HT1080 (cell line): ENCODE results near the gene CAT. TPM values are rescaled to one million over a fixed set of nuclear protein-coding genes. Genes with fewer than 3 reads are reported as not detected.

Experiments
- DNase-seq: peaks from one replicate; pipeline ENCODE4 v3.0.0-alpha.2; 2015; ENCODE audit warnings: low read depth
- total RNA-seq: library from RNA; depleted of rRNA; stranded (reverse); fragments of >200 nt; shearing (Covaris generic); gene quantifications from 2 replicates; pipeline ENCODE4 v1.2.3, GENCODE V29; 2014

CAT gene
- total RNA-seq, 1 experiment from 2014 or later: 34.1 TPM

- no peak for DNase-seq
These were observed 55.3 kb downstream of the CAT start for GRCh38 chr11:34493926-34494595.

DNA sequence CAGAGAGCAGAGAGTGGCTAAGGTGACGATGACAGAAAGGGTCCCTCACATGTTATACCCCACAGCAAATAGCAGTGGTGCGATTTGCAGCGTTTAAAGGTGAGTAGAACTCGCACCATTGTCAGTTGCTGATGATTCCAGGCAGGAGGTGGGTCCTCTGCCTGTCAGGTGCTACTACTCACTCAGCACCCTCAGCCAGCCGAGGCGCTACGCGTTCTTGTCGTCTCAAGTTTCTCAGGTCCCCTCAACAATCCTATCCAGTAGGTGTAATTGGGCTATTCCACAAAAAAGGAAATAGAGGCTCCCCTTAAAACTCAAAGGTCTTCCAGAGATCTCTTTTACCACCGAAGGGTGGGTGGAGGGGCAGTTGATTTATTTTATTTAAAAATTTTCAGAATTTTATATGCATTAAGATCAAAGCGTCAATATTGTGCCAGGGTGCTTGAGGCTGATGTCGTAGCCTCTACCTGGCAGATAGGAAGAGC, 56.5 kb downstream of the CAT start:
- no peak for DNase-seq

GRCh38 chr11:34495724-34496377, 57.1 kb downstream of the CAT start:
- peak; percentile 47 for DNase-seq

GRCh38 chr11:34499719-34500500, 61.2 kb downstream of the CAT start:
- no peak for DNase-seq

- peak; percentile 64 for DNase-seq
These were observed 62.8 kb downstream of the CAT start for GRCh38 chr11:34501500-34501899.

DNA sequence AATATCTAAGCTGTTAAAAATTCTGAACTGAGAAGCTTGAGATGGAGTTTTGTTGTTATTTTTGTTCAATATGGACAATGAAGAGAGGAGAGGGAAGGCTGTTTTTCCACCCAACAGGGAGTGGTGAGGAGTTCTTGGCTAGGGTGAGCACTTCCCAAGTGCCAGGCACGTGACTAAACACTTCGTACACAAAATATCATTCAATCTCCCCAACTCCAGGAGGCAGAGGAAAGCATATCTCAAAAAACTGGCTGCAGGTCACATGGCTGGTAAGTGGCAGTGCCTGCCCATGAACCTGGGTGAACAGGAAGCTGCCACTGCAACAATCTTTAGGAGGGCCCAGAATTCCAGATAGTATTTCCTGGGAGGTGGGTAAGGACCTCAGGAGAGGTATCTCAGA, 63.2 kb downstream of the CAT start:
- peak; percentile 33 for DNase-seq

DNA sequence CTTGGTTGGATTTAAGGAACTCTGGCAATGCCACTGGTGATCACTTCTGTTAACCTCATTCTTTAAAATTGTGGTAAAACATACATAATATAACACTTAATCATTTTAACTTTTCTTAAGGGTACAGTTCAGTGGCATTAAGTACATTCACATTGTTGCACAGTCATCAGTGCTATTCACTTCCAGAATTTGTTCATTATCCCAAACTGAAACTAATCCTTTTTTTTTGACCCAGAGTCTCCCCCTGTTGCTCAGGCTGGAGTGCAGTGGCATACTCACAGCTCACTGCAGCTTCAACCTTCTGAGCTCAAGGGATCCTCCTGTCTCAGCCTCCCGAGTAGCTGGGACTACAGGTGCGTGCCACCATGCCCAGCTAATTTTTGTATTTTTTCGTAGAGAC, 64.2 kb downstream of the CAT start:
- DNase-seq: peak; percentile 11

- no peak for DNase-seq
These were observed 67.1 kb downstream of the CAT start for GRCh38 chr11:34505874-34506273.

DNA sequence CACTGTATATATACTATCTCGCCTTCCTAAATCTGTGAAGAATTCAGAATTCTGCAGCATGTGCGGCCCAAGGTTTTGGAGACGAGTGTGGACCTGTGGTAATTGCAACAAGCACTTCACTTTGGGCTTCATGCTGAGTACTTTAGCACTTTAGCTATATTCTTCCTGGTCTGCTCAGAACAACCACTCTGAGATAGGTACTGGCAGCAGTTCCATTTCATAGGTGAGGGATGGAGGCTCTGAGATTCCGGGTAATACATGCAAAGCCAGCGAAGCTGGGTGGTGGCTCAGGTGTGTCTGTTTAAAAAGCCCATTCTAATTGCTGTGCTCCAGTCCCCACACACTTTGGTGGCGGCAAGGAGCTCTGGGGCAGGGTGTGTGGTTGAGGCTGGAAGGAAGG, 68.4 kb downstream of the CAT start:
- DNase-seq: no peak

GRCh38 chr11:34507610-34508009, 68.9 kb downstream of the CAT start:
- DNase-seq: no peak

GRCh38 chr11:34508524-34508923, 69.8 kb downstream of the CAT start:
- no peak for DNase-seq

GRCh38 chr11:34509336-34509876, 70.7 kb downstream of the CAT start:
- DNase-seq: no peak

- DNase-seq: no peak
These were observed 71.5 kb downstream of the CAT start for GRCh38 chr11:34510218-34510617.

DNA sequence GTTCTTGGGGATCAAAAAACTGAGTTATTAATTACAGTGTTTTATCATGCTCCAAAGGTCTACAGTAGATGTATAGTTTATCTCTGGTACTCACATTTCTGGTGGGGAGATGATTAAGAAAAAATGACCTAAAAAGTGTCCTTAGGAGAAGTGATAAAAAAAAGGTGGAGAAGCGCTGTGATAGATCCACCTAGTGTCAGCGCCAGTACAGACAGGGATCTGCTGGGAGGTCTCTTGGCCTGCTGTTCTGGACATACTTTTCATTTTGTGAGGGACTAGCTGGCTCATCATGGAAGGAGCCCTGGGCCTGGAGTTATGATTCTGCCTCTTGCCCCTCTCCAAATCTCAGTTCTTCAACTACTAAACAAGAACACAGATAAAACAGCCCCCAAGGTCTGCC, 71.9 kb downstream of the CAT start:
- no peak for DNase-seq

- peak; percentile 56 for DNase-seq
These were observed 74.3 kb downstream of the CAT start for GRCh38 chr11:34512840-34513681.

GRCh38 chr11:34513682-34514449, 75.1 kb downstream of the CAT start, which contains the start of gene ELF5:
Gene ELF5, minus strand, starts transcription at chr11:34513794. Its CDS starts 8,045 bp downstream, at chr11:34505749.
- DNase-seq: no peak

GRCh38 chr11:34514597-34514996, 75.9 kb downstream of the CAT start:
- no peak for DNase-seq

DNA sequence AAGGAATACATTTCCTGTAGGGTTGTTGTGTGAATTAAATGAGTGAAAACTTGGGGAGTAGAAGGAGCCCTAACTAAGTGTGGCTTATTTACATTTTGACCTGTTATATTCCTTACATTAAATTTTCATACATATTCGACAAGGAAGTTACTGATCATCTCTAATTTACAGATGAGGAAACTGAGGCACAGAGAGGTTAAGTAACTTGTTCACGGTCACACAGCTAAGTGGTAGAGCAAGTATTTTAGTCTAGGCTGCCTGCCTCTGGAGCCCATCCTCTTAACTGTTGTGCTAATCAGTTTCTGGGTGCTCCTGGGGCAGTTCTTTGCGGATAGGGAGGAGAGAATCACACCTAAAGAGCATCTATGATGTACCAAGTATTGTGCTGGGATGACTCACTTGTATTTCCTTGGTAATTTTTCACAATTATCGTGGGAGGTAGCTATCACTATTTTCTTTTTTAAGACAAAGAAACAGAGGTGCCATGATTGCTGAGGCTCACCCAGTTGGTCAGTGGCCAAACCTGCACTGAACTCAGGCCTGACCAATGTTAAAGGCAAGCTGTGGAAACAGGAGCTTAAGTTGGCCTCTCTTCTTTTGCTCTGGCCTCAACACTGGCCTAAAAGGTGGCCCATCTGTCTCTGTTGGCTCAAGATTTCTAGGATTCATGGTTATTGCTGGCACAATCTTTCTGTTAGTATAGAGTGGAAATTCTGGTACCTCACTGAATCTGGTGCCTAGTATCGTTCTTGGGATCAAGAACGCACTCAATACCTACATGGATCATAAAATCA, 77.7 kb downstream of the CAT start:
- DNase-seq: no peak

DNA sequence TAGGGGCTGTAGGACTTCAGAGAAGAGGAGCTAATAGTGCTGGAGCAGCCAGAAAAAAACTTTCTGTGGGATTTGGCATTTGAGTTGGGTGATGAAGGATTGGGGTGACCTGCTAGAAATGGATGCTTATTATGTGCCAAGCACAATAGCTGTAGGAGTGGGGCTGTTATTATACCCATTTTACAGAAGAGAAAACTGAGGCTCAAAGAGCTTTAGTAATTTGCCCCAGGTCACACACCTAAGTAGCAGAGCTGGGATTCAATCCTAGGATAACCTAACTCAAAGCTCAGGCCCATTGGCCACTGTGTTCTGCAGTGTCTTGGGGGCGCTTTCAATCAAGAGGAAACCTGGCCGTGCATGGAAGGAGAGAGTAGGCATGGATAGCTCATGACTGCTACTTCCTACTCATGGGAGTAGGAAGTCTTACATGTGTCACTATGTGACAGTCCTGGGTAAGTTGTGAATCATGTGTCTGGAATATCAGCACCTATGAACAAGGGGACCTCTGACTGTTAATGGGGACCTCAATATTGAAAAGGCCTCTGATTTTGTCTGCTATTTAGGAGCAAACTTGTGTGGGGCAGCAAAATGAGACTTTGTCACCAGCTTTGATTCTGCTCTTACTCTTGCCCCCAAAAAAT, 81.0 kb downstream of the CAT start:
- DNase-seq: no peak
